H1 (cell line): ENCODE data around the gene NLRC5. TPM values are rescaled to one million over a fixed set of nuclear protein-coding genes. Genes with fewer than 3 reads are reported as not detected.

ENCODE experiments used
- CTCF ChIA-PET: fragments of 300-600 bp; sonication (Branson Sonifier 250); formaldehyde crosslinking; loops from one replicate; lab custom pipeline; 2021; ENCODE audit not compliant: partially characterized antibody; lab: Charles Lee
- POLR2A ChIA-PET: fragments of 300-600 bp; sonication (Branson Sonifier 250); formaldehyde crosslinking; loops from one replicate; lab custom pipeline; 2021; ENCODE audit warnings: inconsistent platforms; ENCODE audit not compliant: partially characterized antibody; lab: Charles Lee
- DNase-seq, 2 experiments: peaks; one replicate each; pipeline versions ENCODE4 v3.0.0 to v3.0.0-alpha.2; 2010 to 2022; ENCODE audit warnings: low spot score in 2 of 2, low read depth in 1 of 2, mixed read lengths in 1 of 2
- FAIRE-seq: peaks from 2 replicates; lab custom pipeline; 2011; peaks lifted over from hg19 to GRCh38; lab: Jason Lieb, UNC
- H2AFZ ChIP-seq: 2 replicates; pipeline ENCODE4 v1.8.1; 2012; ENCODE audit warnings: low read length, inconsistent platforms
- H2AK5ac ChIP-seq: 2 replicates; pipeline ENCODE4 v1.6.1; 2013; ENCODE audit warnings: low read depth, low read length
- H2BK120ac ChIP-seq: replicated peaks from 2 replicates; pipeline ENCODE3; 2013; ENCODE audit warnings: low read depth, low read length, inconsistent platforms
- H2BK12ac ChIP-seq: 2 replicates; pipeline ENCODE4 v1.6.1; 2013; ENCODE audit warnings: low read depth, low read length
- H2BK15ac ChIP-seq: 2 replicates; pipeline ENCODE4 v1.6.1; 2013; ENCODE audit warnings: low read length
- H2BK20ac ChIP-seq: 2 replicates; pipeline ENCODE4 v1.6.1; 2013; ENCODE audit warnings: low read length
- H2BK5ac ChIP-seq: 2 replicates; pipeline ENCODE4 v1.6.1; 2013; ENCODE audit warnings: low read depth, low read length
- H3K14ac ChIP-seq: 2 replicates; pipeline ENCODE4 v1.6.1; 2013; ENCODE audit warnings: inconsistent platforms; ENCODE audit not compliant: insufficient read length
- H3K18ac ChIP-seq: 2 replicates; pipeline ENCODE4 v1.6.1; 2013; ENCODE audit warnings: low read length; ENCODE audit errors: extremely low read depth
- H3K23ac ChIP-seq: 2 replicates; pipeline ENCODE4 v1.6.1; 2013; ENCODE audit warnings: inconsistent platforms; ENCODE audit not compliant: insufficient read length
- H3K23me2 ChIP-seq: 2 replicates; pipeline ENCODE4 v1.6.1; 2013; ENCODE audit warnings: low read depth, low read length
- H3K27ac ChIP-seq: 2 replicates; pipeline ENCODE4 v1.6.1; 2011; ENCODE audit warnings: low read depth, low read length, inconsistent platforms
- H3K27me3 ChIP-seq, 4 experiments: replicated peaks in 1 of 4; 1 replicate in 1 of 4; 2 replicates in 3 of 4; pipeline versions ENCODE4 v1.6.1 to v1.8.1; 2011 to 2013; ENCODE audit warnings: low read length in 3 of 4, mild to moderate bottlenecking in 3 of 4, inconsistent platforms in 2 of 4, mixed read lengths in 2 of 4, moderate library complexity in 1 of 4; ENCODE audit not compliant: control insufficient read depth in 3 of 4, insufficient read depth in 3 of 4; ENCODE audit errors: extremely low read depth in 1 of 4
- H3K36me3 ChIP-seq, 4 experiments: 2 replicates each; pipeline versions ENCODE4 v1.6.1 to v1.8.1; 2011 to 2013; ENCODE audit warnings: mild to moderate bottlenecking in 4 of 4, low read length in 3 of 4, moderate library complexity in 2 of 4, control low read depth in 1 of 4, inconsistent platforms in 1 of 4; ENCODE audit not compliant: insufficient read depth in 4 of 4, control insufficient read depth in 2 of 4
- H3K4ac ChIP-seq: replicated peaks from 2 replicates; pipeline ENCODE3; 2013; ENCODE audit warnings: low read length, low read depth, mixed read lengths, inconsistent platforms; ENCODE audit not compliant: insufficient read length
- H3K4me1 ChIP-seq, 4 experiments: replicated peaks in 1 of 4; 1 replicate in 1 of 4; 2 replicates in 3 of 4; pipeline versions ENCODE4 v1.6.1 to v1.8.1; 2011 to 2013; ENCODE audit warnings: low read length in 3 of 4, inconsistent platforms in 2 of 4, mixed read lengths in 1 of 4; ENCODE audit not compliant: insufficient read depth in 4 of 4, control insufficient read depth in 3 of 4
- H3K4me2 ChIP-seq, 2 experiments: 2 replicates each; pipeline versions ENCODE4 v1.6.1 to v1.8.1; 2011 to 2013; ENCODE audit warnings: low read depth in 2 of 2, low read length in 2 of 2, control low read depth in 1 of 2, inconsistent platforms in 1 of 2, mild to moderate bottlenecking in 1 of 2; ENCODE audit not compliant: insufficient read depth in 1 of 2
- H3K4me3 ChIP-seq, 4 experiments: fragments of 200-600, 300-600 bp in 1 of 4; sonication (generic), shearing (Covaris generic), sonication (Bioruptor Twin) in 1 of 4; 2 replicates each; pipeline versions ENCODE4 v1.5.1 to v1.8.1; 2011 to 2016; ENCODE audit warnings: low read length in 4 of 4, low read depth in 3 of 4, control low read depth in 2 of 4, inconsistent platforms in 2 of 4, mild to moderate bottlenecking in 2 of 4, mixed read lengths in 1 of 4, moderate library complexity in 1 of 4; ENCODE audit not compliant: insufficient read depth in 2 of 4; ENCODE audit errors: extremely low read depth in 1 of 4
- H3K56ac ChIP-seq: replicated peaks from 2 replicates; pipeline ENCODE3; 2013; ENCODE audit warnings: low read depth, mild to moderate bottlenecking, mixed read lengths, low read length, inconsistent platforms; ENCODE audit not compliant: insufficient read length
- H3K79me1 ChIP-seq: 2 replicates; pipeline ENCODE4 v1.6.1; 2013; ENCODE audit warnings: low read depth, low read length, control low read depth
- H3K79me2 ChIP-seq, 2 experiments: 2 replicates each; pipeline versions ENCODE4 v1.6.1 to v1.8.1; 2012 to 2013; ENCODE audit warnings: low read length in 2 of 2, mild to moderate bottlenecking in 2 of 2, inconsistent platforms in 1 of 2; ENCODE audit not compliant: insufficient read depth in 2 of 2, control insufficient read depth in 1 of 2
- H3K9ac ChIP-seq, 4 experiments: replicated peaks in 1 of 4; 1 replicate in 1 of 4; 2 replicates in 3 of 4; pipeline versions ENCODE4 v1.6.1 to v1.8.1; 2011 to 2013; ENCODE audit warnings: low read depth in 3 of 4, low read length in 3 of 4, control low read depth in 2 of 4, mild to moderate bottlenecking in 2 of 4, moderate library complexity in 2 of 4, inconsistent platforms in 1 of 4; ENCODE audit errors: extremely low read depth in 1 of 4
- H3K9me3 ChIP-seq, 2 experiments: 2 replicates each; pipeline versions ENCODE4 v1.6.1 to v1.8.1; 2012 to 2013; ENCODE audit warnings: mild to moderate bottlenecking in 2 of 2, moderate library complexity in 2 of 2, control low read depth in 1 of 2, inconsistent platforms in 1 of 2, low read depth in 1 of 2, low read length in 1 of 2, mixed read lengths in 1 of 2; ENCODE audit not compliant: insufficient read depth in 2 of 2
- H4K20me1 ChIP-seq, 2 experiments: replicated peaks in 1 of 2; 2 replicates each; pipeline versions ENCODE3 to v1.8.1; 2011 to 2013; ENCODE audit warnings: inconsistent platforms in 2 of 2, low read length in 2 of 2, mild to moderate bottlenecking in 1 of 2; ENCODE audit not compliant: insufficient read depth in 2 of 2, control insufficient read depth in 1 of 2
- H4K5ac ChIP-seq: 2 replicates; pipeline ENCODE4 v1.6.1; 2013; ENCODE audit warnings: low read length, low read depth, mixed read lengths, inconsistent platforms; ENCODE audit not compliant: insufficient read length
- H4K8ac ChIP-seq: 2 replicates; pipeline ENCODE4 v1.8.0; 2013; ENCODE audit warnings: mild to moderate bottlenecking, moderate library complexity, low read length, inconsistent platforms; ENCODE audit not compliant: insufficient read depth; ENCODE audit errors: extremely low read depth
- H4K91ac ChIP-seq: replicated peaks from 2 replicates; pipeline ENCODE3; 2013; ENCODE audit warnings: low read length, mixed read lengths, inconsistent platforms; ENCODE audit not compliant: insufficient read length
- ATF2 ChIP-seq: IDR thresholded peaks from 2 replicates; pipeline ENCODE4 v1.6.1; 2012; ENCODE audit warnings: low read length, inconsistent platforms
- CBX8 ChIP-seq: fragments of 300-800, 300-1000 bp; sonication (generic); IDR thresholded peaks from 2 replicates; pipeline ENCODE4 v1.7.1; 2016; ENCODE audit warnings: low read depth, low read length, borderline replicate concordance
- CTBP2 ChIP-seq: IDR thresholded peaks from 2 replicates; pipeline ENCODE4 v1.7.0; 2011; ENCODE audit warnings: borderline replicate concordance, mild to moderate bottlenecking, moderate library complexity, mixed read lengths, low read length; ENCODE audit not compliant: insufficient read depth, insufficient read length
- JUN ChIP-seq: IDR thresholded peaks from 2 replicates; pipeline ENCODE4 v1.6.1; 2011; ENCODE audit warnings: low read depth, mild to moderate bottlenecking, improper control_type of control experiment, low read length
- NRF1 ChIP-seq: IDR thresholded peaks from 2 replicates; pipeline ENCODE4 v1.6.1; 2011; ENCODE audit warnings: mild to moderate bottlenecking, low read depth, low read length, improper control_type of control experiment
- WGBS, 2 experiments: shearing (Covaris generic) in 1 of 2; methylation state at CpG; one replicate each; pipeline versions ENCODE4 v1.1.6 to v1.1.7; 2013 to 2015; ENCODE audit warnings: low lambda C conversion rate in 2 of 2, mixed read lengths in 2 of 2, inconsistent platforms in 1 of 2, low coverage in 1 of 2, missing lambda C conversion rate in 1 of 2; ENCODE audit not compliant: insufficient replicate concordance in 2 of 2, insufficient coverage in 1 of 2, insufficient read length in 1 of 2; ENCODE audit errors: extremely low coverage in 1 of 2, missing lambda C conversion rate in 1 of 2; 5-methylcytosine and 5-hydroxymethylcytosine counted together
- polyA plus RNA-seq, 7 experiments: library from polyadenylated mRNA; depleted of rRNA in 3 of 7; stranded (reverse) in 5 of 7; unstranded in 2 of 7; fragments of >200 nt in 5 of 7; fragments of 200-250 nt in 2 of 7; gene quantifications; 1 replicate in 5 of 7; 2 replicates in 1 of 7; 4 replicates in 1 of 7; pipeline versions ENCODE4 v1.2.1 to v1.2.3, GENCODE V29; 2011 to 2013; ENCODE audit warnings: missing spikeins in 2 of 7, mixed read lengths in 2 of 7
- total RNA-seq: library from RNA; stranded (reverse); fragmentation: NEBNext Ultra II Directional; extraction: Animal tissue kit (Norgen Biotek cat#: 25700); gene quantifications from 2 replicates; pipeline ENCODE4 v1.2.1, GENCODE V29; 2021

NLRC5 gene
- total and polyA plus RNA-seq, 2 of the 8 experiments (the other 6 are each of a cell fraction or from before 2014, with no cell fraction given), result 2.2 to 3.2 TPM

- WGBS, 2 experiments, result 100% methylated on average over 2 of the region's 4 CpGs; no CpG with 5 or more reads in 1 of the 2 experiments
- Histone ChIP-seq H3K27ac (no peak overlapping the region), H4K5ac (no peak overlapping the region), H3K4ac (no peak overlapping the region), H2BK15ac (no peak overlapping the region), H3K4me3 (no peak overlapping the region), H4K8ac (no peak overlapping the region), H3K9ac (no peak overlapping the region), H4K91ac (no peak overlapping the region), H3K36me3 (no peaks in the 10 kb centered on the region), H4K20me1 (no peaks in the 10 kb centered on the region), H3K23ac (no peak overlapping the region), H2BK5ac (no peak overlapping the region), H3K4me1 (peaks cover 0 to 5% (median 2%) of the 10 kb centered on the region in 4 experiments; a peak in 3 of 7 replicates), H3K14ac (no peak overlapping the region), H2AK5ac (no peak overlapping the region), H3K18ac (no peak overlapping the region), H2BK12ac (no peak overlapping the region), H2BK20ac (no peak overlapping the region), H3K4me2 (no peak overlapping the region), H3K27me3 (no peaks in the 10 kb centered on the region), H3K79me2 (no peaks in the 10 kb centered on the region), H3K56ac (no peak overlapping the region), H2AFZ (no peak overlapping the region), H3K79me1 (no peaks in the 10 kb centered on the region), H2BK120ac (no peak overlapping the region), H3K23me2 (no peaks in the 10 kb centered on the region), H3K9me3 (no peaks in the 10 kb centered on the region)
- ChIA-PET CTCF (interaction anchor here (1.0 to 2.0 kb wide), 4 partner anchors 9 to 41 kb away, joined by 3 to 7 read pairs (median 4); partner anchors contain the start of gene CPNE2), POLR2A (interaction anchor here (1.8 to 2.0 kb wide), 2 partner anchors 12 to 18 kb away, joined by 5 to 6 read pairs; no protein-coding TSS in a partner anchor)
- DNase-seq, result no peak
- FAIRE-seq, result no peak
- no peak for TF ChIP-seq ATF2
- TF ChIP-seq CTBP2, result no peak
- no peak for TF ChIP-seq CBX8
- no peak for TF ChIP-seq NRF1
- TF ChIP-seq JUN, result no peak
Measured at GRCh38 chr16:57133031-57133430, 143.7 kb downstream of the NLRC5 start.
